Measurements from ENCODE around the gene HLA-DRA. TPM values are rescaled to one million over a fixed set of nuclear protein-coding genes. Genes with fewer than 3 reads are reported as not detected.

HLA-DRA gene
- total and polyA plus RNA-seq, 7 donors = 19.9 to 90.0 (median 43.0) TPM

GRCh38 chr6:32491700-32492099 is 52.0 kb downstream of the HLA-DRA start:
- H3K4me1 ChIP-seq = no peaks in the 10 kb centered on the region
- intact Hi-C loops (cut with DNase I) = no loop called here
- H3K27me3 ChIP-seq (ENCODE audit: insufficient read depth in 3 of 3, low read length in 2 of 3) = no peaks in the 10 kb centered on the region
- no peak for DNase-seq
- H3K4me3 ChIP-seq = no peak overlapping the region
- no peak overlapping the region for H3K27ac ChIP-seq
- no peak for TF ChIP-seq CTCF (IDR thresholded peaks at IDR 0.05)
- no peaks in the 10 kb centered on the region for H3K36me3 ChIP-seq (ENCODE audit: insufficient read depth in 1 of 2, low read depth in 1 of 2)
- no peak for ATAC-seq
- H3K9me3 ChIP-seq = no peaks in the 10 kb centered on the region
- WGBS, 3 donors = 0% methylated on average over 1 of the region's 1 CpG

GRCh38 chr6:32492351-32492750 is 52.7 kb downstream of the HLA-DRA start:
- Histone ChIP-seq H3K27me3 (ENCODE audit: insufficient read depth in 3 of 3, low read length in 2 of 3) (no peaks in the 10 kb centered on the region), H3K4me3 (no peak overlapping the region), H3K9me3 (no peaks in the 10 kb centered on the region), H3K27ac (no peak overlapping the region), H3K36me3 (ENCODE audit: insufficient read depth in 1 of 2, low read depth in 1 of 2) (no peaks in the 10 kb centered on the region), H3K4me1 (no peaks in the 10 kb centered on the region)
- TF ChIP-seq CTCF (IDR thresholded peaks at IDR 0.05) = no peak
- DNase-seq = no peak
- ATAC-seq = no peak
- intact Hi-C loops (cut with DNase I) = no loop called here

Other genes with a start within 250 kb of the HLA-DRA start
- 10 to 100 TPM; 36.1 to 46.7 (median 37.5) TPM for gene PBX2, start 249.7 kb upstream of the HLA-DRA start, total RNA-seq
- 10 to 100 TPM; 20.4 to 27.4 (median 22.1) TPM for gene PBX2, start 249.7 kb upstream of the HLA-DRA start, polyA plus RNA-seq
- gene GPSM3, start 247.2 kb upstream of the HLA-DRA start, total RNA-seq = 1 to 10 TPM; 1.7 to 5.1 (median 3.5) TPM
- 1 to 10 TPM; 1.5 to 2.7 (median 2.6) TPM for gene GPSM3, start 247.2 kb upstream of the HLA-DRA start, polyA plus RNA-seq
- gene NOTCH4, start 215.8 kb upstream of the HLA-DRA start, total RNA-seq = 10 to 100 TPM; 11.3 to 16.6 (median 13.7) TPM
- 10 to 100 TPM in 2 of 3 donors, 1 to 10 TPM in 1; 9.7 to 19.5 (median 10.4) TPM for gene NOTCH4, start 215.8 kb upstream of the HLA-DRA start, polyA plus RNA-seq
- gene TSBP1, start 68.0 kb upstream of the HLA-DRA start, total RNA-seq = not detected
- gene TSBP1, start 68.0 kb upstream of the HLA-DRA start, polyA plus RNA-seq = not detected
- gene BTNL2, start 32.7 kb upstream of the HLA-DRA start, total RNA-seq = not detected
- not detected for gene BTNL2, start 32.7 kb upstream of the HLA-DRA start, polyA plus RNA-seq
- 10 to 100 TPM in 3 of 4 donors, 1 to 10 TPM in 1; 6.5 to 23.9 (median 12.5) TPM for gene HLA-DRB5, start 90.4 kb downstream of the HLA-DRA start, total RNA-seq
- 1 to 10 TPM in 1 of 3 donors, under 1 TPM in 2; 0.21 to 1.2 (median 0.25) TPM for gene HLA-DRB5, start 90.4 kb downstream of the HLA-DRA start, polyA plus RNA-seq
- 10 to 100 TPM; 16.9 to 49.4 (median 29.8) TPM for gene HLA-DRB1, start 150.0 kb downstream of the HLA-DRA start, total RNA-seq
- 10 to 100 TPM; 13.2 to 32.6 (median 20.5) TPM for gene HLA-DRB1, start 150.0 kb downstream of the HLA-DRA start, polyA plus RNA-seq
- gene HLA-DQA1, start 197.5 kb downstream of the HLA-DRA start, total RNA-seq = 1 to 10 TPM; 1.3 to 7.8 (median 6.2) TPM
- gene HLA-DQA1, start 197.5 kb downstream of the HLA-DRA start, polyA plus RNA-seq = 1 to 10 TPM; 5.9 to 7.8 (median 5.9) TPM
- 1 to 10 TPM; 2.9 to 5.4 (median 4.2) TPM for gene HLA-DQB1, start 226.8 kb downstream of the HLA-DRA start, total RNA-seq
- gene HLA-DQB1, start 226.8 kb downstream of the HLA-DRA start, polyA plus RNA-seq = 10 to 100 TPM in 1 of 3 donors, 1 to 10 TPM in 2; 8.2 to 10.8 (median 8.6) TPM